Measurements from ENCODE around the gene ANKRD12.

ANKRD12 gene

DNA sequence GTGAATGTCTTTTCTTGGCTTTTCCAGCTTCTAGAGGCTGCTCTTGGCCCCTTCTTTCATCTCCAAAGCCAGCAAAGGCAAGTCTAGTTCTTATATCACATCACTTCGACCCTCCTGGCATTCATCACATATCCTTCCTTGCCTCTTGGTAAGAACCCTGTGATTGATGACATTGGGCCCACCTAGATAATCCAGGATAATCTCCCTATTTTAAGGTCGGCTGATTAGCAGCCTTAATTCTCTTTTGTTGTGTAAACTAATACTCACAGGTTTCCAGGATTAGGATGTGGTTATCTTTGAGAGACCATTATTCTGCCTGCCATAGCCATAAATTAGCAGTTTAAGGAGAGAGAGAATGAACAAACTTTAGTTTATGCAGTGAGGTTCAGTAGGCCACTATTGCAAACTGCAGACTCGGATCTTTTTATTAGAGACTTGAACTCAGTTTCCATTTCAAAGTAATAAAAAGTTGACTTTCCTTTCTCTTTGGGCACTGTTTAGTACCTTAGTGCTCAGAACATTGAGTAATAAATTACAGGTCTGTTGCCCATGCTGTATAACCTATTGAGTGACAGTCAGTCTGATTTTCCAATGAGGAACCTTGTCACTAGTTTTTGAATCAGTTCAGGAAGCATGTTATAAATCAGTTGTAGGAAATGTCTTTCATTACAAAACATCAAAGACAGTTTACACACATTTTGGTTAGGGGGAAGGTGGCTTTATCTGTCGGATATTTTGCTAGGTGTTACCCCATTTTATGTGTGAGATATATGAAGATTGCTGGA, 29.6 kb upstream of the ANKRD12 start:
- DNase-seq: no peak

DNA sequence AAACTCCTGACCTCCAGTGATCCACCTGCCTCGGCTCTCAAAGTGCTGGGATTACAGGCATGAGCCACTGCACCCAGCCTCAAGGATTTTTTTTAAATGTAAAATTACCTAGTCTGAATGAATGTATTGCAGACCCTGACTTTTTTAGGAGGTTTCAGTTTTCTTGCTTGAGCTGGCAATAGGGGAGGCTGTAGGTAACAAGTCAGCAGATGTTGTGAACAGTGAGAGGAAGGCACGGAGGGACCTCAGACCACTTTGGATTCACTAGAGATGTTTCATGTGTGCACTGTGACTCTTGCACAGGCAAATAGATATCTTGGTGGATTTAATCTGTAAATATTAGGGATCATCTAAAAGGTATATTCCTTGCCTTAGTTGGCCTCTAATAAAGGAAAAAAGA, 27.7 kb upstream of the ANKRD12 start:
- DNase-seq: no peak

DNA sequence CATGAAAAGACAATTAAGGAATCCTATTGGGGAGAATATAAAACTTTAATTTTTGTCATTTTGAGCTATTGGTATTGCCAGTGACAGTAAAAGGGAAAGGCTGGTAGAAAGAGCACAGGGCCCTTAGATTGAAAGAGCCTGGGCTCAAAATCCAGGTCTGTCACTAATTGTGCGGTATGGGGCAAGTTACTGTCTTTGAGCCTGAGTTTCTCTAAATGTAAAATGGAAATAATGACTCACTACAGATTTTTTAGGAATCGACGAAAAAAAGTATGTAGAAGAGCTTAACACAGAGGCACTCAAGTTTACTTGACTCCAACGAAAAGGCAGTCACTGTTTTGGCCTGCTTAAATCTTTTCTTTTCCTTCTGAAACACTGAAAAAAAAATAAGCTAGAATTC, 27.1 kb upstream of the ANKRD12 start:
- DNase-seq: no peak

DNA sequence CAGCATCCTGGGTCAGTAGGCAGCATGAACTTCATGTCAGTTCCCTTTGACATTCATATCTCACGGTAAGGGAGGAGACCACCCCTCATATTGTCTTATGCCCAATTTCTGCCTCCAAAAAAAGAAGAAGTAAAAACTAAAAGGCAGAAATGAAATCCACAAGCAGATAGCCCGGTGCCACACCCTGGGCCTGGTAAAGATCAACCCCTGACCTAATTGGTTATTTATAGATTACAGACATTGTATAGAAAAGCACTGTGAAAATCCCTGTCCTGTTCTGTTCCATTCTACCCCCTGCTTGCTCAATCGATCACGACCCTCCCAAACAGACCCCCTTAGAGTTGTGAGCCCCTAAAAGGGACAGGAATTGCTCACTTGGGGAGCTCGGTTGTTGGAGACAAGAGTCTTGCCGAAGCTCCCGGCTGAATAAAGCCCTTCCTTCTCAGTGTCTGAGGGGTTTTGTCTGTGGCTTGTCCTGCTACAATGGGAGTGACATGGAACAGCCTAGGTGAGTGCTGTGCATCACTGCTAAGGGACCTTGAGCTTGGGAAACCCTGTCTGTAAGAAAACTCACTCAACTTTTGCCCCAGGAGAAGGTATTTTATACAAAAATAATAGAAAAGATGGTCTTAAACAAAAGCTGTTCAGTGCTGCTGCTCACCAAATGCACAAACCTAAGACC, 23.0 kb upstream of the ANKRD12 start:
- DNase-seq: no peak

DNA sequence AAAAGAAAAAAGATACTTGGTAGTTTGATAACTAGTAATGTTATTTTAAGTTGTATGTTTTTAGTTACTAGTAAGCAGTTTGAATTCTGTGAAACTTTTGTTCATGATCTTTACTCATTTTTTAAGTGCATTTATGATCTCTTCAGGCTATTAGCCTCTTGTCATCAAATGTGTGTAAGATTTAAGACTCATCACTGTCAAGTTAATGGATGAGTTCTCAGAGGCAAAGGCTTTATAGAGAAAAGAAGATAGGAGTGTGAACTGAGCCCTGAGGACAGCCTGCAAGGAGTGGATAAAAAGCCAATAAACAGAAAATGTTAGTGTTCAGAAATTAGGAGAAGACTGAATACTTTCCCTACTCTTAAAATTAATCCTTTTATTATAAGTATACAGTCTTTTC, 20.6 kb upstream of the ANKRD12 start:
- no peak for DNase-seq

DNA sequence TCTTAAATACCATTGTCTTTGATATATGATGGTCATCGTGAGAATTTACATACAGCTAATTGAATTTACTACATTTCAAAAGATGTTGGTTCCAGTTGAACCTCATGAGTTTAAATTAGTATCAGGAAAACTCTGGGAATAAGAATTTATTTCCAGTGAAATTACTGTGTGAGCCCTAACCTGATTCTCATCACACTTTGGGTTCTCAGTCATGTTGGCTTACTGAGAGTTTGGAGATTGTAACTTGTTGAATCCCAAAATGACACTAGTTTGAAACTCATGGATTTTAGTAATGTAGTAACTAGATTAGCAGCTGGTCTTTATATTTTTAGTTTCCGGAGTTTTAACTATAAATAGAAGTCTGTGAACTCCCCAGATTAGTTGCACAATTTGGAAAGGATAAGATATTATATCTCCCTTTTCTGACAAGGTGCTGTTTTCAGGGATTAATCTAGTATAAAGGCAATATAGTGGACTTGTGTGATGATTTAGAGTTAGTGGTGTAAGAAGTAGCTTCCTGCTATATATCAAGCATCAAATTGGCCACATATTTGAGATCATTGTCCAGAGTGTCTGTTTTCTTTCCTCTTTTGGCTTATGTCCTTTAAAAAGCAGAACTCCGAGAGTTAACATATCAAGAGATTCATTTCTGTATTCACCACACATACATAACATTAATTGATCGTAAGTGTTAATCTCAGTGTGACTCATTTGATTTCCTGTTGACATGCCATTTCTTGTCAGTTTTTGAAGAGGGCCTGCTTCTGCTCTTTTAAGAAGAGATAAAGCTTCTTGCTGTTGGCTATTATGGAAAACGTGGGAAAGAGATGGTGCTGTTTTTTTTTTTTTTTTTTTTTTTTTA, 18.4 kb upstream of the ANKRD12 start:
- DNase-seq: peak in 2 of 5 experiments; percentile 40 to 89

DNA sequence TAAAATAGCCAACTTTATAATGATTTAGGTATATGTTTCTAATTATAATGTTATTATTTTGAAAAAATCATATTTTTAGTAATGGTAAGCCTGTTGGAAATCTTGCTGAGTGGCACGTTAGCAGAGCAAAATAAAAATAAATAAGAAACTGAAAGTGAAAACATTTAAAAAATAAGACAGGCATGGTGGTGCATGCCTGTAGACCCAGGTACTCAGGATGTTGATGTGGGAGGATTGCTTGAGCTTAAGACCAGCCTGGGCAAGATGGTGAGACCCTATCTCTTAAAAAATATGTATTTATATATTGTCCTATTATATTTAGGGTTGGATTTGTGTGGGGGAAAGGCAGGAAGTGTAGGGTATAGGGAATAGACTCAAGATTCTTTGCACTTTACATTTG, 15.8 kb upstream of the ANKRD12 start:
- peak in 2 of 5 experiments; percentile 29 to 64 for DNase-seq

DNA sequence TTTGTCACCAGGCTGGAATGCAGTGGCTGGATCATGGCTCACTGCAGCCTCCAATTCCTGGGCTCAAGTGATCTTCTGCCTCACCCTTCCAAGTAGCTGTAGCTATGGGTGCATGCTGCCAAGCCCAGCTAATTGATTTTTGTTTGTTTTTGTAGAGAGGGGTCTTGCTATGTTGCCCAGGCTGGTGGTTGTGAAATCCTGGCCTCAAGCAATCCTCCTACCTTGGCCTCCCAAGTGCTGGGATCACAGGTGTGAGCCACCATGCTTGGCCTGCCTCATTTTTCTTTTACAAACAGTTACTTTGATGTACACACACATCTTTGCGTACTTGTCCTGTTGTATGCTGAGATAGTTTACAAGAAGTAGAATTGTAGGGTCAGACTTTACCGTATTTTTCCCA, 13.1 kb upstream of the ANKRD12 start:
- no peak for DNase-seq

DNA sequence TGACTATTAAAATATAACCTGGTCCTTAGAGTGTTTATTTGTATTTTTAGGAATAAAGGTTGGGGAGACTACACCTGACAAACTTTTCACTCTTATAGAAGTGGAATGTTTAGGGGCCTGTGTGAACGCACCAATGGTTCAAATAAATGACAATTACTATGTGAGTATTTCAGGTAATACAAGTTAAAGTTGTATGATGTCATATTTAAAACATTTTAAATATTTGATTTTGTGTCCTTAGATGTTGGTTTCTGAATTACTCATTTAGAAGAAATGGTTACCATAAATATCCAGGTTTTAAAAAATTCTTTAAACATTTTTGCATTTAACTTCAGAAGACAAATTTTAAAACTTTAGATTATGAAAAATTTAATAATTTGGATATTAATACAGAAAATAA, 11.8 kb upstream of the ANKRD12 start:
- DNase-seq: no peak

DNA sequence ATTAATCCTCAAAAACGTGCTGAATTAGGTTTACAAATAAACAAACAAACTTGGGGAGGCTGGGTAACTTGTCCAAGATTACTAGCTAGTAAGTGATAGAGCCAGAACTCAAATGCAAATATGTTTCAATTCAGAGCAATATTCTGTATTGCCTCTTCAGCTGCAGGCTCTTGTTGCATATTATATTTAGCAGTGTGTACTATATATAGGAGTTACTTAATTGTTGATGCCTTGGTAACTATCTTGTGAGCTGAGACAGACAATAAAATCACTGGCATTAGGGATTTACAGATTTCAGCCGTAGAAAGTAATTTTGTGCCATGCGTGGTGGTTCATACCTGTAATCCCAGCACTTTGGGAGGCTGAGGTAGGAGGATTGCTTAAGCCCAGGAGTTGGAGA, 10.2 kb upstream of the ANKRD12 start:
- no peak for DNase-seq

DNA sequence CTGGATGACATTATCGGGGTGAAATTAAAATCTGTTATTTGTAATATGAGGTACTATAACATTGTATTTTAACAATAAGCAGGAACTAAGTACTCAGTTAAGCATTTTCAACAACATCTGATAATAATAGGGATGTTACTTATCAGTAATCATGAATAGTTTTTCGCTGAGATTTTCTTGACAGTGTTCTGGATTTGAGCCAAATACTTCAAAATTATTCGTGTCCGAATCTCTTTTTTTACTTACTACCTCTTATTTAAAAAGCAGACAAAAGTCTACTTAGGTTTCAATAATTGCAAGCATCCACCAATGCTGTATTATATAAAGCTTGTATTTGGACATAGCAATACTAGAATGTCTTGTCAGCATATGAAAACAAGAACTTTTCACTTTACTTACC, 6.4 kb upstream of the ANKRD12 start:
- no peak for DNase-seq

DNA sequence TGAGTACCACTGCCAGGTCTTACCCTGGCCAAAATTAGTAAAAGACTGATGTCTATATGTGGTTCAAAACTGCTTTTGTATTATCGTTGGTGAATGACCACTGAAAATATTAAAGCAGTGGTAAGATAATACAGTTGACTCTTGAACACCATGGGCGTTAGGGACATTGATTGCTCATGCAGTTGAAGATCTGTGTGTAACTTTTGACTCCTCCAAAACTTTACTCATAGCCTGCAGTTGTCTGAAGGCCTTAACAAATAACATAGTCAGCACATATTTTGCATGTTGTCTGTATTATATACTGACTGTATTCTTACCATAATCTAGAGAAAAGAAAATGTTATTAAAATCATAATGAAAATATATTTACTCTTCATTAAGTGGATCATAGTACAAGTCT, 5.8 kb upstream of the ANKRD12 start:
- no peak for DNase-seq

DNA sequence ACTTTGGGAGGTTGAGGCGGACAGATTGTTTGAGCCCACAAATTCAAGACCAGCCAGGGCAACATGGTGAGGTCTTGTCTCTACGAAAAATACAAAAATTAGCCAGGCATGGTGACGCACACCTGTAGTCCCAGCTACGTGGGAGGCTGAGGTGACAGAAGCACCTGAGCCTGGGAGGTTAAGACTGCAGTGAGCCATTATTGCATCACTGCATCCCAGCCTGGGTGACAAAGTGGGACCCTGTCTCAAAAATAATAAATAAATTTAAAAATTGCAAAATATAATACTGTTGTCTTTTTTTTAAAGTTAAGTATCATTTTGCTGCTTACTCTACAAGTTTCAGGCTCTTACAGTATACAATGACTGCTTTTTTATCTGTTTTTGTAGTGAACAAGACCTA, 4.0 kb upstream of the ANKRD12 start:
- no peak for DNase-seq

DNA sequence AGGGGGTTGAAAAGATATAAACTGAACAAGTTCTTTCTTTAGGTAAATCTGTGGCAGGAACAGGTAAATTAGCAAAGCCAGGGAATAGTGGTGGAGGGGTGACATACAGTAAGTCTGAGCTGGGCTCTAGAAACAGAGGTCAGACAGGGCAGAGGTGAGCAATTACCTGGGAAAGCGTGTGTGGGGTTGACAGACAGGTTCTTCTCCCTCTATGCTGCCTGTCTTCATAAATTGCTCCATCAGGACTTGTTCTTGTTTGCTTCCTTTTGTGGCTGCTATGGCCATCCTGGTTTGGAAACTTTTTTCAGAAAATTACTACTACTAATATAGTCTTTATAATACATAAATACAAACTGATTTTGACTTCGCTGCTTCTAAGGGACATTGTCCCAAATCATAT, 3.4 kb upstream of the ANKRD12 start:
- DNase-seq: no peak

DNA sequence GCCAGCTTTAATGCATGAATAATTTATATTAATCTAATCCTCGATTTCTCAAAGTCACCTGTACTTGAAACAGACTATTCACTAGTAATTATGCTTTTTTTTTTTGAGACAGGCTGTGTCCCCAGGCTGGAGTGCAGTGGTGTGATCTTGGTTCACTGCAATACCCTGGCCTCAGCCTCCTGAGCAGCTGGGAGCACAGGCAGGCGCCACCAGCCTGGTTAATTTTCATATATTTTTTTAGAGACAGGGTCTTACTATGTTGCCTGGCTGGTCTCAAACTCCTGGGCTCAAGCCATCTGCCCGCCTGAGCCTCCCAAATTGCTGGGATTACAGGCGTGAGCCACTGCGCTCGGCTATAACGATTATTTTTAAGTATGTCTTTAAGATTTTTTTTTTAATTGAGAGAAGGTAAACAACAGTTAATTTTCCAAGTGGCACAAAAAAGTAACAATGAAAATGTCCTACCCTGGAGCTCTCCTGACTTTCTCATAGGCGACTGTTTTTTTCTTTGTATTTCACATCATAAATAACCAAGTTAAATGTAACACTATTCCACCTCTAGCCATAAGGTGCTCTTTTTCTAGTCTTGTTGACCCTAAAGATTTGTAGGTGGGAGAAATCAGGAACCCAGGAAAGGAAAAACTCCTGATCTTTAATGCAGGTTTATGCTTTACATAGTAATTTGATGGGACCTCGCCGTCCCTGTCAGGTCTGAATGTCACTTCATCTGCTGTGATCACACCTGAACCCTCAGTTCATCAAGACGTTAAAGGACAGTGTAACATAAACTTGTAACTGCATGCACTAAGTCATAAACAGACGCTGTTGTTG, 1.3 kb upstream of the ANKRD12 start:
- DNase-seq: no peak

DNA sequence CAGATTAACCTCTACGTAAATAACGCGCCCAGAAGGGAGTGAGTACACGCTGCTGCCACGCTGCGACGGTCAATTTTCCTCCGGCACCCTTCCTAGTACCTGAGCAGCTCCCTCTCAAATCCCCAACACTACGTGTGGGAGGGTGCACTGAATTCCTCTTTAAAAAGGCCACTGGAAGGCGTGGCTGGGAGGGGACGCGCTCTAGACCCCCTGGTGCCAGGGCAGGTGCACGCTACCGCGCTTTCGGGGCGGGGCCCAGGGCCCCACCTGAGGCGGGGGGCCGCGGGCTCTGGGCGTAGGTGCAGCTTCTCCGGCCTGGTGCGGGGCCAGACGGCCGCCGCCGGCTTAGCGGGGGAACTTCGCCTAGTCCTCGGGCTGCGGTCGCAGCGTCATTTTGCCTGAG, 668 bp upstream of the ANKRD12 start:
- DNase-seq: peak in 2 of 5 experiments; percentile 33 to 74

DNA sequence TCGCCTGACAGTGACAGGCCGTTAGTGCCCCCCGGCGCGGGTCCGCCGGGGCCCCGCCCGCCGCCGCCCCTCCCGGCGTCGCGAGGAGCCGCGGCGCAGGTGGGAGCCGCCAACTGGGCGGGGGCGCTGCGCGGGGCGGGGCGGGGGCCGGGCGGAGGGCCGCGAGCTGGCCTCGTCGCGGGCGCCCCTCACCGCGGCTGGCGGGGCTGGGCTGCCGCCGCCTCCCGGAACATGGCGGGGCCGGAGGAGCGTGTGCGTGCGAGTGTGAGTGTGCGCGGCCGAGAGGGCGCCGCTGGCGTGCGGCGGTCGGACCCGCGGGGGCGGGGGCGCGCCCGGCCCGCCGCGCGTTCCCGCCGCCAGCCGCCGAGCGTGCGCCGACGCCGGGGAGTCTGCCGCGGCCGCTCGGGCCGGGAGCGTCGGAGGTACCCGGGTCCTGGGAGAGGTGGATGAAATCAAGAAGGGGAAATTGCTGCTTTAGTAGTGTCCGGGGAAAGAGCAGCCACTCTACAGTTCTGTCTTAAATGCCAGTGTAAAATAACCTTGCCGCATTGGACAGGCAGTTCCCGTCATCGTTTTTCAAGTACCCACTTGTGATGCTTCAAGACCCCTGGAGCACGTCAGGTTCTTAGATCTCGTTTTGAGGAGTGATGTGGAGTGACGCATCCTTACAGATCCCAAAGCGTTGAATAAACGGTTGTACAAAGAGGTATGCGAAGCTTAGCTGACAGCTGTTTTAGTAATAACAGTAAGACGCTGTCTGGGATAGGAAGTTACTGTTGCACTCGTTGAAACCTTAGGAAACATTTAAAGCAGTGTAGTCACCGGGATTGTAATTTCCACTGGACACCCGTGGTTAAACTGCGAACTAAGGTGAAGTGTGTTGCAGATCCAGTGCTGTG, 836 bp downstream of the ANKRD12 start:
- DNase-seq: peak; percentile 53 to 92 (median 68)

DNA sequence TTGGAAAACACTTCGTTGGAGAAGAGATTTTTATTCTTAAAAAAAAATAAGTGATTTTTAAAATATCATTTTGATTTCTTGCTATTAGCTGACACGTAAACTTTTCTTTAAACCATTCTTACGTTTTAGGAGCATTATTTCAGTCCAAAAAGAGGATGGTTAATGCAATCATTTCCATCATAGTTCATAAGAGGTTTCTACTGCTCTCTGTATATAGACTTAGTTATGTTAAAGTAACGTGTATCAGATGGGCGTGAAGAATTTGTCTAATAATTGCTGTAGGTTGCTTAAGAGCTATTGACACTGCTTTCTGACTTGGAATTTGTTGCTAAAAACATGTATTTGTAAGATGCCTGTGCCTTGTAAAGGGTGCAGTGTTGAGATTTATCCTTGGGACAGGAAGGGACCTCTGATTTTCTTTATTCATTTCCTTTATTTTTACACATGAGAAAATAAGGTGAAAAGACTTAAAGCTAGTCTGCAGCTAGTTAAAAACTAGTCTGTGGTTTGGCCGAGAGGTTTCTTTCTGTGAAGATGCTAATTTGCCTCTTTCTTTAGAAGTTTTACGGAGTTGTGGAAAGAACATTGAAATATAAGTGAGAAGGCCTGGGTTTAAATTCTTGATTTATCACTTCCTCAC, 2.9 kb downstream of the ANKRD12 start:
- peak in 1 of 5 experiments; percentile 33 for DNase-seq

DNA sequence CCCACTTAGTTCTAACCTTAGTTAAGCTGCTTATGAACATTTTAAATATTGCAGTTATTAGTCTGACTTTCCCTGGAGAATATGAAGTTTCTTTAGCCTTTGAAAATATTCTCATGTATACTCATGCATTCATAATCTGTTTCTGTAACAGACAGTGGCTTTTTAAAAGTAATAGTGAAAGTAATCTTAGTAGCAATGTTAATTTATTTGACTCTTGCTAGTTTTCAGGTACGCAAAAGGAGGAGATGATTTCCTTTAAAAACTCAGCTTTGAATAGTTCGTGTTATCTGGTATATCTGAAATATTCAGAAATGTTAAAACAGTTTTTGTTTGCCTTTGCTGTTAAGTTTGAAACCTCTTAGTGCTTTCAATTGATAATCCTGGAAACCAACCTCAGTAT, 3.8 kb downstream of the ANKRD12 start:
- peak in 1 of 5 experiments; percentile 57 for DNase-seq

DNA sequence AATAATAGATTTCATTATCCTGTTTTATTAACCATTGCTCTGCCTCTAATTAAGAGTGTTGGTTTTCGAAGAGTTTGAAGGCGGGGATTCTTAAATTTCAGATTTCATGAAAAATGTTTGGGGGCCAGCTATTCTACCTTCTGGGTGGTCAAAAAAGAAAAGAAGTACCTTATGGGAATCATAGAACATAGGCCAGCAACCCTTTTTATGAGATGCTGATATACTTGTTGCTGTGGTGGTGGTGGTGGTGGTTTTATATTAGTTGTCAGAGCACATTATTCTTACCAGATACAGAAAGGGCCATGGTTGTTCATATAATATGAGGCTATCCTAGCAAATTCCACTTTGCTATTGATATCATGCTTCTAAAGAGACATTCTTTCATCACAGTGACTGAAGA, 4.4 kb downstream of the ANKRD12 start:
- no peak for DNase-seq

DNA sequence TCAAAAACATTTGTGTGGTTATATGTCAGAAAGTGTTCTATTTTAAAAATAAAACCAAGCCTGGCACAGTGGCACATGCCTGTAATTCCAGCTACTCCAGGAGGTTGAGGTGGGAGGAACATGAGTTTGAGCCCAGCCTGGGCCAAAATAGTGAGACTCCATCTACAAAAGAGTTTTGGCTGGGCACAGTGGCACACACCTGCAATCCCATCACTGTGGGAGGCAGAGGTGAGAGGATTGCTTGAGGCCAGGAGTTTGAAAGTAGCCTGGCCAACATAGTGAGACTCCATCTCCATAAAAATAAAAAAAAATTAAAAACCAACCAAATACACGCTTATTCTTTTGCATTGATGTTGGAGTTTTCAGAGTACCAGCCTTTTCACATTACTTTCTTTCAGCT, 9.6 kb downstream of the ANKRD12 start:
- no peak for DNase-seq

Measured in T-helper 2 cell (primary cell).